ENCODE results near the gene ZNF598. TPM values are rescaled to one million over a fixed set of nuclear protein-coding genes. Genes with fewer than 3 reads are reported as not detected.

The ZNF598 gene
- total RNA-seq, 1 donor from 2014 or later: 90.4 TPM

- peak within 1 kb of the TSS; percentile 92 for H3K4me3 Mint-ChIP-seq (ENCODE audit: unreplicated experiment)
- TF ChIP-seq CTCF (IDR thresholded peaks at IDR 0.05; ENCODE audit: partially characterized antibody, unreplicated experiment): peak; percentile 64
- H3K27me3 Mint-ChIP-seq (ENCODE audit: unreplicated experiment): peaks cover 2% of the 10 kb centered on the region
- peaks cover 13% of the 10 kb centered on the region for H3K9me3 Mint-ChIP-seq (ENCODE audit: unreplicated experiment)
- H3K4me1 Mint-ChIP-seq (ENCODE audit: low read depth, unreplicated experiment): peaks cover 9% of the 10 kb centered on the region
- H3K27ac Mint-ChIP-seq (ENCODE audit: unreplicated experiment): no peak within 1 kb of the TSS
- DNase-seq: peak; percentile 97
- no peaks in the 10 kb centered on the region for H3K36me3 Mint-ChIP-seq (ENCODE audit: unreplicated experiment)
Measured at GRCh38 chr16:2047330-2048115, 37.9 kb upstream of the ZNF598 start, which contains the start of the genes NTHL1 and TSC2. Gene NTHL1, minus strand, starts transcription at chr16:2047834. Its CDS starts 11 bp downstream, at chr16:2047823. Gene TSC2, plus strand, starts transcription at chr16:2047985. Its CDS starts 631 bp downstream, at chr16:2048616.

GRCh38 chr16:2046893-2047329 lies 37.3 kb upstream of the ZNF598 start:
- Mint-ChIP-seq H3K4me3 (ENCODE audit: unreplicated experiment) (peak overlapping the region; percentile 89), H3K27ac (ENCODE audit: unreplicated experiment) (no peak overlapping the region), H3K36me3 (ENCODE audit: unreplicated experiment) (no peaks in the 10 kb centered on the region), H3K9me3 (ENCODE audit: unreplicated experiment) (peaks cover 13% of the 10 kb centered on the region), H3K4me1 (ENCODE audit: low read depth, unreplicated experiment) (peaks cover 9% of the 10 kb centered on the region), H3K27me3 (ENCODE audit: unreplicated experiment) (peaks cover 2% of the 10 kb centered on the region)
- no peak for DNase-seq
- no peak for TF ChIP-seq CTCF (IDR thresholded peaks at IDR 0.05; ENCODE audit: partially characterized antibody, unreplicated experiment)

GRCh38 chr16:2045965-2046892 lies 36.6 kb upstream of the ZNF598 start:
- Mint-ChIP-seq H3K27me3 (ENCODE audit: unreplicated experiment) (peaks cover 4% of the 10 kb centered on the region), H3K36me3 (ENCODE audit: unreplicated experiment) (no peaks in the 10 kb centered on the region), H3K4me1 (ENCODE audit: low read depth, unreplicated experiment) (peaks cover 9% of the 10 kb centered on the region), H3K27ac (ENCODE audit: unreplicated experiment) (no peak overlapping the region), H3K9me3 (ENCODE audit: unreplicated experiment) (peaks cover 9% of the 10 kb centered on the region), H3K4me3 (ENCODE audit: unreplicated experiment) (peak overlapping the region; percentile 89)
- no peak for TF ChIP-seq CTCF (IDR thresholded peaks at IDR 0.05; ENCODE audit: partially characterized antibody, unreplicated experiment)
- no peak for DNase-seq

GRCh38 chr16:2044541-2044940 lies 34.9 kb upstream of the ZNF598 start:
- Mint-ChIP-seq H3K27ac (ENCODE audit: unreplicated experiment) (no peak overlapping the region), H3K4me1 (ENCODE audit: low read depth, unreplicated experiment) (peaks cover 11% of the 10 kb centered on the region), H3K9me3 (ENCODE audit: unreplicated experiment) (peaks cover 8% of the 10 kb centered on the region), H3K27me3 (ENCODE audit: unreplicated experiment) (peaks cover 6% of the 10 kb centered on the region), H3K36me3 (ENCODE audit: unreplicated experiment) (no peaks in the 10 kb centered on the region), H3K4me3 (ENCODE audit: unreplicated experiment) (no peak overlapping the region)
- DNase-seq: peak; percentile 10
- no peak for TF ChIP-seq CTCF (IDR thresholded peaks at IDR 0.05; ENCODE audit: partially characterized antibody, unreplicated experiment)

Measured in glutamatergic neuron (in vitro differentiated cells).